GM23338 (cell line): ENCODE results near the gene TLCD3A. TPM values are rescaled to one million over a fixed set of nuclear protein-coding genes. Genes with fewer than 3 reads are reported as not detected.

ENCODE experiments used
- ATAC-seq: fragments of 200-7000 bp; cut with Tn5 transposase; 3 replicates; pipeline ENCODE4 v1.9.1; 2020
- DNase-seq: peaks from one replicate; pipeline ENCODE4 v3.0.0-alpha.2; 2015; ENCODE audit warnings: low spot score
- H2AFZ ChIP-seq: fragments of 200-600 bp; sonication (generic); 2 replicates; pipeline ENCODE4 v1.8.0; 2016; ENCODE audit warnings: antibody characterized with exemption, mild to moderate bottlenecking, moderate library complexity
- H3F3A ChIP-seq: fragments of 200-600 bp; sonication (generic); replicated peaks from 2 replicates; pipeline ENCODE4 v1.8.0; 2017; ENCODE audit warnings: antibody characterized with exemption, mixed run types, low read depth
- H3K27ac ChIP-seq: fragments of 200-600 bp; sonication (generic); 2 replicates; pipeline ENCODE4 v1.6.1; 2016; ENCODE audit warnings: low read depth
- H3K27me3 ChIP-seq: fragments of 200-600 bp; sonication (generic); 2 replicates; pipeline ENCODE4 v1.8.0; 2016; ENCODE audit warnings: mild to moderate bottlenecking, mixed run types, moderate library complexity; ENCODE audit not compliant: insufficient read depth
- H3K36me3 ChIP-seq: fragments of 200-600 bp; sonication (generic); 2 replicates; pipeline ENCODE4 v1.8.0; 2016; ENCODE audit warnings: mild to moderate bottlenecking; ENCODE audit not compliant: insufficient read depth
- H3K4me1 ChIP-seq: fragments of 200-600 bp; sonication (generic); 2 replicates; pipeline ENCODE4 v1.8.0; 2016; ENCODE audit warnings: mild to moderate bottlenecking, moderate library complexity; ENCODE audit not compliant: insufficient read depth
- H3K4me2 ChIP-seq: fragments of 200-600 bp; sonication (generic); 2 replicates; pipeline ENCODE4 v1.7.1; 2017; ENCODE audit warnings: mixed run types
- H3K4me3 ChIP-seq: fragments of 200-600 bp; sonication (generic); 2 replicates; pipeline ENCODE4 v1.6.1; 2016; ENCODE audit warnings: mixed run types
- H3K79me2 ChIP-seq: fragments of 200-600 bp; sonication (generic); replicated peaks from 2 replicates; pipeline ENCODE4 v1.8.0; 2017; ENCODE audit warnings: mild to moderate bottlenecking; ENCODE audit not compliant: insufficient read depth
- H3K9me2 ChIP-seq: fragments of 200-600 bp; sonication (generic); 2 replicates; pipeline ENCODE4 v1.8.0; 2017; ENCODE audit not compliant: insufficient read depth
- H4K20me1 ChIP-seq: fragments of 200-600 bp; sonication (generic); replicated peaks from 2 replicates; pipeline ENCODE4 v1.8.0; 2017; ENCODE audit warnings: mild to moderate bottlenecking; ENCODE audit not compliant: insufficient read depth
- H3K27ac Mint-ChIP-seq: 2 replicates; pipeline ENCODE4 v1.8.0; 2020; ENCODE audit warnings: inconsistent platforms, mild to moderate bottlenecking, moderate library complexity, mixed read lengths
- H3K27me3 Mint-ChIP-seq: 3 replicates; pipeline ENCODE4 v1.8.0; 2022; ENCODE audit warnings: low read depth, mild to moderate bottlenecking, moderate library complexity, mixed read lengths, inconsistent platforms; ENCODE audit not compliant: insufficient read depth, poor library complexity
- H3K36me3 Mint-ChIP-seq: 3 replicates; pipeline ENCODE4 v1.8.0; 2021; ENCODE audit warnings: low read depth, mild to moderate bottlenecking, inconsistent platforms, moderate library complexity, mixed read lengths
- H3K4me1 Mint-ChIP-seq: 3 replicates; pipeline ENCODE4 v1.8.0; 2020; ENCODE audit warnings: mild to moderate bottlenecking, inconsistent platforms, mixed read lengths
- H3K4me3 Mint-ChIP-seq: 3 replicates; pipeline ENCODE4 v1.8.0; 2021; ENCODE audit warnings: moderate library complexity, mild to moderate bottlenecking, inconsistent platforms, mixed read lengths
- H3K9me3 Mint-ChIP-seq: 3 replicates; pipeline ENCODE4 v1.8.0; 2020; ENCODE audit warnings: moderate library complexity, mild to moderate bottlenecking, inconsistent platforms, mixed read lengths
- CREB1 ChIP-seq: fragments of 250-450 bp; sonication (Bioruptor Pico); IDR thresholded peaks from 2 replicates; pipeline ENCODE4 v1.5.0; 2020; ENCODE audit warnings: low read depth, mild to moderate bottlenecking, moderate library complexity
- EZH2 ChIP-seq: fragments of 200-600 bp; sonication (generic); IDR thresholded peaks from one replicate; pipeline ENCODE4 v1.8.0; 2017; ENCODE audit warnings: antibody characterized with exemption, mild to moderate bottlenecking, low read depth; ENCODE audit not compliant: unreplicated experiment
- EZH2phosphoT487 ChIP-seq: fragments of 200-600 bp; sonication (generic); IDR thresholded peaks from one replicate; pipeline ENCODE4 v1.8.1; 2018; ENCODE audit warnings: antibody characterized with exemption; ENCODE audit not compliant: unreplicated experiment
- JUNB ChIP-seq: IDR thresholded peaks from one replicate; pipeline ENCODE4 v1.6.1; 2016; ENCODE audit warnings: antibody characterized with exemption; ENCODE audit not compliant: unreplicated experiment
- NANOG ChIP-seq: IDR thresholded peaks from 2 replicates; pipeline ENCODE4 v1.6.1; 2016; ENCODE audit warnings: antibody characterized with exemption, borderline replicate concordance
- POLR2AphosphoS5 ChIP-seq: IDR thresholded peaks from 2 replicates; pipeline ENCODE4 v1.6.1; 2016; ENCODE audit warnings: antibody characterized with exemption, low read depth
- STAT1 ChIP-seq: IDR thresholded peaks from one replicate; pipeline ENCODE4 v1.6.1; 2016; ENCODE audit warnings: antibody characterized with exemption; ENCODE audit not compliant: unreplicated experiment
- ZNF114 ChIP-seq: fragments of 250-450 bp; sonication (Bioruptor Pico); IDR thresholded peaks from 2 replicates; pipeline ENCODE4 v1.5.0; 2020; ENCODE audit warnings: mild to moderate bottlenecking, moderate library complexity
- ZNF331 ChIP-seq: fragments of 250-450 bp; sonication (Bioruptor Pico); IDR thresholded peaks from 2 replicates; pipeline ENCODE4 v1.5.0; 2020; ENCODE audit warnings: low read depth, mild to moderate bottlenecking, moderate library complexity
- polyA plus RNA-seq: library from polyadenylated mRNA; unstranded; fragments of >200 nt; fragmentation: Nextera tagmentation; extraction: Ambion mirVana; gene quantifications from 2 replicates; pipeline ENCODE4 v1.2.1, GENCODE V29; 2016
- total RNA-seq: library from RNA; depleted of rRNA; stranded (reverse); fragments of >200 nt; shearing (Covaris generic); gene quantifications from 2 replicates; pipeline ENCODE4 v1.2.3, GENCODE V29; 2014
- TF ChIP-seq, protein P1 (sequence below): IDR thresholded peaks from 2 replicates; pipeline ENCODE4 v1.6.1; 2016; ENCODE audit warnings: antibody characterized with exemption
- TF ChIP-seq, protein P2 (sequence below): fragments of 250-450 bp; sonication (Bioruptor Pico); IDR thresholded peaks from 2 replicates; pipeline ENCODE4 v1.5.0; 2020; ENCODE audit warnings: mild to moderate bottlenecking, moderate library complexity
- TF ChIP-seq, protein P3 (sequence below), 2 experiments: fragments of 200-600 bp in 1 of 2; sonication (generic) in 1 of 2; conservative IDR thresholded peaks; 2 replicates each; pipeline versions ENCODE4 v1.5.1 to v1.6.1; 2016 to 2017; ENCODE audit warnings: antibody characterized with exemption in 2 of 2, low read depth in 2 of 2, mild to moderate bottlenecking in 2 of 2, moderate library complexity in 1 of 2
- TF ChIP-seq, protein P4 (sequence below): IDR thresholded peaks from one replicate; pipeline ENCODE4 v1.6.1; 2018; ENCODE audit warnings: antibody characterized with exemption; ENCODE audit not compliant: unreplicated experiment

TLCD3A gene
- total and polyA plus RNA-seq, 2 experiments from 2014 or later, result 10.3 to 21.1 TPM

DNA sequence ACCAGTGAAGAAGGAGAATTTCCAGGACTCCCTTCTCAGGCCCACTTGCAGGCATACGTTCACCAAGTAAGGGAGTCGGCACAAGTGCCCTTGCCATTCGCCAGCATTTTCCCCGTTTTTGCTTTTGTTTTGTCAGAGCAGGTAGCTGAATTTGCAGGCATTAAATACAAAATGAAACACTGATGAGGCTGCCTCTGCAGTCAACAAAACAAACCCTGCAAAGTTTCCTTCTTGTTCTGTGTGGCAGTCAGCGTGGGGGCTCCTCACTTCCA lies 41.9 kb downstream of the TLCD3A start:
- no peak overlapping the region for H3K27ac ChIP-seq

More for the DNA sequence above, 41.9 kb downstream of the TLCD3A start:
- peaks cover 84% of the 10 kb centered on the region for H3K36me3 Mint-ChIP-seq
- Histone ChIP-seq H3K4me1 (no peaks in the 10 kb centered on the region), H3K79me2 (peaks cover 9% of the 10 kb centered on the region; the same call in 1 of the 2 replicates), H3K36me3 (peaks cover 51% of the 10 kb centered on the region), H3K9me2 (no peaks in the 10 kb centered on the region), H3K27me3 (no peaks in the 10 kb centered on the region), H3F3A (no peaks in the 10 kb centered on the region; the same call in 1 of the 2 replicates), H4K20me1 (peaks cover 11% of the 10 kb centered on the region), H3K4me2 (no peak overlapping the region), H2AFZ (no peak overlapping the region), H3K4me3 (no peak overlapping the region)
- H3K27ac Mint-ChIP-seq, result no peak overlapping the region
- TF ChIP-seq EZH2phosphoT487 (no peak), NANOG (no peak), ZNF331 (CRISPR knock-in tag) (no peak), EZH2 (no peak), JUNB (no peak), CREB1 (CRISPR knock-in tag) (no peak), ZNF114 (CRISPR knock-in tag) (no peak), STAT1 (no peak), POLR2AphosphoS5 (no peak)
- TF ChIP-seq, protein P1, sequence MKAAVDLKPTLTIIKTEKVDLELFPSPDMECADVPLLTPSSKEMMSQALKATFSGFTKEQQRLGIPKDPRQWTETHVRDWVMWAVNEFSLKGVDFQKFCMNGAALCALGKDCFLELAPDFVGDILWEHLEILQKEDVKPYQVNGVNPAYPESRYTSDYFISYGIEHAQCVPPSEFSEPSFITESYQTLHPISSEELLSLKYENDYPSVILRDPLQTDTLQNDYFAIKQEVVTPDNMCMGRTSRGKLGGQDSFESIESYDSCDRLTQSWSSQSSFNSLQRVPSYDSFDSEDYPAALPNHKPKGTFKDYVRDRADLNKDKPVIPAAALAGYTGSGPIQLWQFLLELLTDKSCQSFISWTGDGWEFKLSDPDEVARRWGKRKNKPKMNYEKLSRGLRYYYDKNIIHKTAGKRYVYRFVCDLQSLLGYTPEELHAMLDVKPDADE, result no peak
- TF ChIP-seq, protein P2, sequence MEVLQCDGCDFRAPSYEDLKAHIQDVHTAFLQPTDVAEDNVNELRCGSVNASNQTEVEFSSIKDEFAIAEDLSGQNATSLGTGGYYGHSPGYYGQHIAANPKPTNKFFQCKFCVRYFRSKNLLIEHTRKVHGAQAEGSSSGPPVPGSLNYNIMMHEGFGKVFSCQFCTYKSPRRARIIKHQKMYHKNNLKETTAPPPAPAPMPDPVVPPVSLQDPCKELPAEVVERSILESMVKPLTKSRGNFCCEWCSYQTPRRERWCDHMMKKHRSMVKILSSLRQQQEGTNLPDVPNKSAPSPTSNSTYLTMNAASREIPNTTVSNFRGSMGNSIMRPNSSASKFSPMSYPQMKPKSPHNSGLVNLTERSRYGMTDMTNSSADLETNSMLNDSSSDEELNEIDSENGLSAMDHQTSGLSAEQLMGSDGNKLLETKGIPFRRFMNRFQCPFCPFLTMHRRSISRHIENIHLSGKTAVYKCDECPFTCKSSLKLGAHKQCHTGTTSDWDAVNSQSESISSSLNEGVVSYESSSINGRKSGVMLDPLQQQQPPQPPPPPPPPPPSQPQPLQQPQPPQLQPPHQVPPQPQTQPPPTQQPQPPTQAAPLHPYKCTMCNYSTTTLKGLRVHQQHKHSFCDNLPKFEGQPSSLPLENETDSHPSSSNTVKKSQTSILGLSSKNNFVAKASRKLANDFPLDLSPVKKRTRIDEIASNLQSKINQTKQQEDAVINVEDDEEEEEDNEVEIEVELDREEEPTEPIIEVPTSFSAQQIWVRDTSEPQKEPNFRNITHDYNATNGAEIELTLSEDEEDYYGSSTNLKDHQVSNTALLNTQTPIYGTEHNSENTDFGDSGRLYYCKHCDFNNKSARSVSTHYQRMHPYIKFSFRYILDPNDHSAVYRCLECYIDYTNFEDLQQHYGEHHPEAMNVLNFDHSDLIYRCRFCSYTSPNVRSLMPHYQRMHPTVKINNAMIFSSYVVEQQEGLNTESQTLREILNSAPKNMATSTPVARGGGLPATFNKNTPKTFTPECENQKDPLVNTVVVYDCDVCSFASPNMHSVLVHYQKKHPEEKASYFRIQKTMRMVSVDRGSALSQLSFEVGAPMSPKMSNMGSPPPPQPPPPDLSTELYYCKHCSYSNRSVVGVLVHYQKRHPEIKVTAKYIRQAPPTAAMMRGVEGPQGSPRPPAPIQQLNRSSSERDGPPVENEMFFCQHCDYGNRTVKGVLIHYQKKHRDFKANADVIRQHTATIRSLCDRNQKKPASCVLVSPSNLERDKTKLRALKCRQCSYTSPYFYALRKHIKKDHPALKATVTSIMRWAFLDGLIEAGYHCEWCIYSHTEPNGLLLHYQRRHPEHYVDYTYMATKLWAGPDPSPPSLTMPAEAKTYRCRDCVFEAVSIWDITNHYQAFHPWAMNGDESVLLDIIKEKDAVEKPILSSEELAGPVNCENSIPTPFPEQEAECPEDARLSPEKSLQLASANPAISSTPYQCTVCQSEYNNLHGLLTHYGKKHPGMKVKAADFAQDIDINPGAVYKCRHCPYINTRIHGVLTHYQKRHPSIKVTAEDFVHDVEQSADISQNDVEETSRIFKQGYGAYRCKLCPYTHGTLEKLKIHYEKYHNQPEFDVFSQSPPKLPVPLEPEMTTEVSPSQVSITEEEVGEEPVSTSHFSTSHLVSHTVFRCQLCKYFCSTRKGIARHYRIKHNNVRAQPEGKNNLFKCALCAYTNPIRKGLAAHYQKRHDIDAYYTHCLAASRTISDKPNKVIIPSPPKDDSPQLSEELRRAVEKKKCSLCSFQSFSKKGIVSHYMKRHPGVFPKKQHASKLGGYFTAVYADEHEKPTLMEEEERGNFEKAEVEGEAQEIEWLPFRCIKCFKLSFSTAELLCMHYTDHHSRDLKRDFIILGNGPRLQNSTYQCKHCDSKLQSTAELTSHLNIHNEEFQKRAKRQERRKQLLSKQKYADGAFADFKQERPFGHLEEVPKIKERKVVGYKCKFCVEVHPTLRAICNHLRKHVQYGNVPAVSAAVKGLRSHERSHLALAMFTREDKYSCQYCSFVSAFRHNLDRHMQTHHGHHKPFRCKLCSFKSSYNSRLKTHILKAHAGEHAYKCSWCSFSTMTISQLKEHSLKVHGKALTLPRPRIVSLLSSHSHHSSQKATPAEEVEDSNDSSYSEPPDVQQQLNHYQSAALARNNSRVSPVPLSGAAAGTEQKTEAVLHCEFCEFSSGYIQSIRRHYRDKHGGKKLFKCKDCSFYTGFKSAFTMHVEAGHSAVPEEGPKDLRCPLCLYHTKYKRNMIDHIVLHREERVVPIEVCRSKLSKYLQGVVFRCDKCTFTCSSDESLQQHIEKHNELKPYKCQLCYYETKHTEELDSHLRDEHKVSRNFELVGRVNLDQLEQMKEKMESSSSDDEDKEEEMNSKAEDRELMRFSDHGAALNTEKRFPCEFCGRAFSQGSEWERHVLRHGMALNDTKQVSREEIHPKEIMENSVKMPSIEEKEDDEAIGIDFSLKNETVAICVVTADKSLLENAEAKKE (CRISPR knock-in tag), result no peak
- TF ChIP-seq, protein P3, sequence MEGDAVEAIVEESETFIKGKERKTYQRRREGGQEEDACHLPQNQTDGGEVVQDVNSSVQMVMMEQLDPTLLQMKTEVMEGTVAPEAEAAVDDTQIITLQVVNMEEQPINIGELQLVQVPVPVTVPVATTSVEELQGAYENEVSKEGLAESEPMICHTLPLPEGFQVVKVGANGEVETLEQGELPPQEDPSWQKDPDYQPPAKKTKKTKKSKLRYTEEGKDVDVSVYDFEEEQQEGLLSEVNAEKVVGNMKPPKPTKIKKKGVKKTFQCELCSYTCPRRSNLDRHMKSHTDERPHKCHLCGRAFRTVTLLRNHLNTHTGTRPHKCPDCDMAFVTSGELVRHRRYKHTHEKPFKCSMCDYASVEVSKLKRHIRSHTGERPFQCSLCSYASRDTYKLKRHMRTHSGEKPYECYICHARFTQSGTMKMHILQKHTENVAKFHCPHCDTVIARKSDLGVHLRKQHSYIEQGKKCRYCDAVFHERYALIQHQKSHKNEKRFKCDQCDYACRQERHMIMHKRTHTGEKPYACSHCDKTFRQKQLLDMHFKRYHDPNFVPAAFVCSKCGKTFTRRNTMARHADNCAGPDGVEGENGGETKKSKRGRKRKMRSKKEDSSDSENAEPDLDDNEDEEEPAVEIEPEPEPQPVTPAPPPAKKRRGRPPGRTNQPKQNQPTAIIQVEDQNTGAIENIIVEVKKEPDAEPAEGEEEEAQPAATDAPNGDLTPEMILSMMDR (conservative IDR thresholded peaks at IDR 0.05; ENCODE audit: low read depth in 2 of 2), result no peak
- TF ChIP-seq, protein P4, sequence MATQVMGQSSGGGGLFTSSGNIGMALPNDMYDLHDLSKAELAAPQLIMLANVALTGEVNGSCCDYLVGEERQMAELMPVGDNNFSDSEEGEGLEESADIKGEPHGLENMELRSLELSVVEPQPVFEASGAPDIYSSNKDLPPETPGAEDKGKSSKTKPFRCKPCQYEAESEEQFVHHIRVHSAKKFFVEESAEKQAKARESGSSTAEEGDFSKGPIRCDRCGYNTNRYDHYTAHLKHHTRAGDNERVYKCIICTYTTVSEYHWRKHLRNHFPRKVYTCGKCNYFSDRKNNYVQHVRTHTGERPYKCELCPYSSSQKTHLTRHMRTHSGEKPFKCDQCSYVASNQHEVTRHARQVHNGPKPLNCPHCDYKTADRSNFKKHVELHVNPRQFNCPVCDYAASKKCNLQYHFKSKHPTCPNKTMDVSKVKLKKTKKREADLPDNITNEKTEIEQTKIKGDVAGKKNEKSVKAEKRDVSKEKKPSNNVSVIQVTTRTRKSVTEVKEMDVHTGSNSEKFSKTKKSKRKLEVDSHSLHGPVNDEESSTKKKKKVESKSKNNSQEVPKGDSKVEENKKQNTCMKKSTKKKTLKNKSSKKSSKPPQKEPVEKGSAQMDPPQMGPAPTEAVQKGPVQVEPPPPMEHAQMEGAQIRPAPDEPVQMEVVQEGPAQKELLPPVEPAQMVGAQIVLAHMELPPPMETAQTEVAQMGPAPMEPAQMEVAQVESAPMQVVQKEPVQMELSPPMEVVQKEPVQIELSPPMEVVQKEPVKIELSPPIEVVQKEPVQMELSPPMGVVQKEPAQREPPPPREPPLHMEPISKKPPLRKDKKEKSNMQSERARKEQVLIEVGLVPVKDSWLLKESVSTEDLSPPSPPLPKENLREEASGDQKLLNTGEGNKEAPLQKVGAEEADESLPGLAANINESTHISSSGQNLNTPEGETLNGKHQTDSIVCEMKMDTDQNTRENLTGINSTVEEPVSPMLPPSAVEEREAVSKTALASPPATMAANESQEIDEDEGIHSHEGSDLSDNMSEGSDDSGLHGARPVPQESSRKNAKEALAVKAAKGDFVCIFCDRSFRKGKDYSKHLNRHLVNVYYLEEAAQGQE, result no peak
- H3K4me1 Mint-ChIP-seq, result no peaks in the 10 kb centered on the region
- ATAC-seq, result no peak
- no peak for DNase-seq
- H3K27me3 Mint-ChIP-seq, result peaks cover 5% of the 10 kb centered on the region
- H3K9me3 Mint-ChIP-seq, result no peaks in the 10 kb centered on the region
- H3K4me3 Mint-ChIP-seq, result no peak overlapping the region
